HEK293 (cell line): Measurements from ENCODE around the gene TMSB15C.

ENCODE experiments used
- CTCF ChIA-PET: fragments of 350-600 bp; formaldehyde crosslinking; extraction: SDS; loops from one replicate; lab custom pipeline; 2021; ENCODE audit warnings: antibody characterized with exemption; lab: Yijun Ruan, JAX
- POLR2A ChIA-PET: fragments of 300-600 bp; formaldehyde crosslinking; extraction: SDS; loops from one replicate; lab custom pipeline; 2020; ENCODE audit warnings: antibody characterized with exemption, inconsistent platforms; lab: Yijun Ruan, JAX
- H3K27ac ChIP-seq: fragments of 200-500 bp; sonication (Bioruptor generic); 2 replicates; pipeline ENCODE4 v1.5.1; 2014; ENCODE audit warnings: low read depth, low read length, control low read depth, inconsistent platforms; ENCODE audit errors: extremely low read depth
- H3K36me3 ChIP-seq, 2 experiments: fragments of 200-500 bp in 1 of 2; sonication (Bioruptor generic) in 1 of 2; 1 replicate in 1 of 2; 2 replicates in 1 of 2; pipeline ENCODE4 v1.5.1; 2014 to 2017; ENCODE audit warnings: inconsistent platforms in 2 of 2, low read length in 2 of 2; ENCODE audit not compliant: control insufficient read depth in 2 of 2, insufficient read depth in 1 of 2
- H3K4me1 ChIP-seq: fragments of 200-500 bp; sonication (Bioruptor generic); 2 replicates; pipeline ENCODE4 v1.5.1; 2014; ENCODE audit warnings: mild to moderate bottlenecking, low read length, inconsistent platforms; ENCODE audit not compliant: control insufficient read depth, insufficient read depth
- H3K4me3 ChIP-seq: 2 replicates; pipeline ENCODE4 v1.5.1; 2011; ENCODE audit warnings: low read depth, mild to moderate bottlenecking, control low read depth, low read length, moderate library complexity
- H3K9me3 ChIP-seq: fragments of 200-500 bp; sonication (Bioruptor generic); 2 replicates; pipeline ENCODE4 v1.5.1; 2014; ENCODE audit warnings: low read depth, low read length, inconsistent platforms; ENCODE audit not compliant: control insufficient read depth, insufficient read depth
- BCL6B ChIP-seq: fragments of 450-650 bp; formaldehyde crosslinking; IDR thresholded peaks from 2 replicates; pipeline ENCODE4 v1.5.1; 2017; ENCODE audit warnings: missing biosample characterization, missing genetic modification characterization
- HOXD13 ChIP-seq: sonication (generic); formaldehyde crosslinking; IDR thresholded peaks from 2 replicates; pipeline ENCODE4 v1.8.0; 2022; ENCODE audit warnings: missing genetic modification reagents, borderline replicate concordance
- KLF8 ChIP-seq: fragments of 450-650 bp; formaldehyde crosslinking; IDR thresholded peaks from 2 replicates; pipeline ENCODE4 v1.5.1; 2016; ENCODE audit warnings: missing biosample characterization, missing genetic modification characterization
- KLF9 ChIP-seq: fragments of 450-650 bp; formaldehyde crosslinking; IDR thresholded peaks from 2 replicates; pipeline ENCODE4 v1.5.1; 2016; ENCODE audit warnings: missing biosample characterization, missing genetic modification characterization, low read depth
- PRDM4 ChIP-seq: fragments of 450-650 bp; formaldehyde crosslinking; IDR thresholded peaks from 2 replicates; pipeline ENCODE4 v1.5.1; 2017; ENCODE audit warnings: missing biosample characterization, missing genetic modification characterization
- REST ChIP-seq: fragments of 450-650 bp; formaldehyde crosslinking; IDR thresholded peaks from 2 replicates; pipeline ENCODE4 v1.5.1; 2016; ENCODE audit warnings: missing biosample characterization, missing genetic modification characterization
- YY2 ChIP-seq: fragments of 450-650 bp; formaldehyde crosslinking; IDR thresholded peaks from 2 replicates; pipeline ENCODE4 v1.5.1; 2016; ENCODE audit warnings: missing biosample characterization, missing genetic modification characterization
- ZFP41 ChIP-seq: fragments of 450-650 bp; formaldehyde crosslinking; IDR thresholded peaks from 2 replicates; pipeline ENCODE4 v1.5.1; 2016; ENCODE audit warnings: missing biosample characterization, missing genetic modification characterization, borderline replicate concordance
- ZIC2 ChIP-seq: fragments of 450-650 bp; formaldehyde crosslinking; IDR thresholded peaks from 2 replicates; pipeline ENCODE4 v1.5.1; 2016; ENCODE audit warnings: missing biosample characterization, missing genetic modification characterization
- ZNF112 ChIP-seq: fragments of 450-650 bp; formaldehyde crosslinking; IDR thresholded peaks from 2 replicates; pipeline ENCODE4 v1.5.0; 2017; ENCODE audit warnings: missing biosample characterization, missing genetic modification characterization
- ZNF138 ChIP-seq: fragments of 450-650 bp; formaldehyde crosslinking; IDR thresholded peaks from 2 replicates; pipeline ENCODE4 v1.5.1; 2016; ENCODE audit warnings: missing biosample characterization, missing genetic modification characterization, borderline replicate concordance
- ZNF148 ChIP-seq: fragments of 450-650 bp; formaldehyde crosslinking; IDR thresholded peaks from 2 replicates; pipeline ENCODE4 v1.5.0; 2017; ENCODE audit warnings: missing biosample characterization, missing genetic modification characterization, borderline replicate concordance
- ZNF18 ChIP-seq: fragments of 450-650 bp; formaldehyde crosslinking; IDR thresholded peaks from 2 replicates; pipeline ENCODE4 v1.5.1; 2016; ENCODE audit warnings: missing biosample characterization, missing genetic modification characterization
- ZNF19 ChIP-seq: fragments of 450-650 bp; formaldehyde crosslinking; IDR thresholded peaks from 2 replicates; pipeline ENCODE4; 2016; ENCODE audit warnings: missing biosample characterization, missing genetic modification characterization, low read depth
- ZNF280C ChIP-seq: fragments of 450-650 bp; formaldehyde crosslinking; IDR thresholded peaks from 2 replicates; pipeline ENCODE4 v1.5.1; 2016; ENCODE audit warnings: missing biosample characterization, missing genetic modification characterization
- ZNF302 ChIP-seq: fragments of 450-650 bp; formaldehyde crosslinking; IDR thresholded peaks from 2 replicates; pipeline ENCODE4 v1.5.1; 2016; ENCODE audit warnings: missing biosample characterization, missing genetic modification characterization, low read depth
- ZNF366 ChIP-seq: fragments of 450-650 bp; formaldehyde crosslinking; conservative IDR thresholded peaks from 2 replicates; pipeline ENCODE4 v1.5.1; 2016; ENCODE audit warnings: missing biosample characterization, missing genetic modification characterization
- ZNF416 ChIP-seq: fragments of 450-650 bp; formaldehyde crosslinking; IDR thresholded peaks from 2 replicates; pipeline ENCODE4 v1.5.1; 2016; ENCODE audit warnings: missing biosample characterization, missing genetic modification characterization
- ZNF555 ChIP-seq: fragments of 450-650 bp; formaldehyde crosslinking; conservative IDR thresholded peaks from 2 replicates; pipeline ENCODE4 v1.5.1; 2017; ENCODE audit warnings: missing biosample characterization, mild to moderate bottlenecking, missing genetic modification characterization, inconsistent platforms
- ZNF558 ChIP-seq: fragments of 450-650 bp; formaldehyde crosslinking; IDR thresholded peaks from 2 replicates; pipeline ENCODE4 v1.5.1; 2016; ENCODE audit warnings: missing biosample characterization, missing genetic modification characterization
- ZNF747 ChIP-seq: fragments of 450-650 bp; formaldehyde crosslinking; IDR thresholded peaks from 2 replicates; pipeline ENCODE4 v1.5.1; 2016; ENCODE audit warnings: missing biosample characterization, missing genetic modification characterization

Gene TMSB15C

GRCh38 chrX:104085919-104086318 lies 9.9 kb upstream of the TMSB15C start (continued):
- no peak for TF ChIP-seq ZNF555 (tag by site-specific recombination)
- TF ChIP-seq ZNF747, result no peak

- TF ChIP-seq ZNF366 (no peak), PRDM4 (tag by site-specific recombination) (no peak), ZIC2 (tag by site-specific recombination) (no peak), ZNF148 (tag by site-specific recombination) (no peak), ZFP41 (tag by site-specific recombination) (no peak), REST (tag by site-specific recombination) (no peak), ZNF416 (tag by site-specific recombination) (no peak), YY2 (no peak), ZNF19 (tag by site-specific recombination) (no peak), BCL6B (tag by site-specific recombination) (no peak), HOXD13 (CRISPR knock-in tag) (no peak), ZNF302 (no peak), KLF9 (tag by site-specific recombination) (no peak), ZNF280C (tag by site-specific recombination) (no peak), ZNF138 (tag by site-specific recombination) (no peak), KLF8 (tag by site-specific recombination) (no peak), ZNF112 (no peak), ZNF18 (tag by site-specific recombination) (no peak), ZNF558 (tag by site-specific recombination) (no peak)
- CTCF ChIA-PET, result interaction anchor here (0.6 kb wide), 1 partner anchor 109 kb away, joined by 3 read pairs; no protein-coding TSS in a partner anchor
- POLR2A ChIA-PET, result no interaction called here
- Histone ChIP-seq H3K36me3 (no peaks in the 10 kb centered on the region), H3K27ac (no peak overlapping the region), H3K9me3 (no peaks in the 10 kb centered on the region), H3K4me1 (no peaks in the 10 kb centered on the region), H3K4me3 (no peak overlapping the region)
Measured at GRCh38 chrX:104085477-104085876, 9.4 kb upstream of the TMSB15C start.
